ENCODE data around the gene FAIM2. TPM values are rescaled to one million over a fixed set of nuclear protein-coding genes. Genes with fewer than 3 reads are reported as not detected.
"Not testable (repeated sequence)": the region's sequence is repeated elsewhere in the genome, so short reads cannot be mapped to it uniquely, and the experiment has no call there.

The FAIM2 gene
- total and polyA plus RNA-seq, 9 of the 15 experiments (the other 6 are each of a cell fraction or from before 2014, with no cell fraction given): 0.01 to 0.10 TPM; not detected in 7

- ATAC-seq: no peak
- intact Hi-C loops (cut with micrococcal nuclease): no loop called here
- POLR2A ChIA-PET: interaction anchor here (0.6 to 0.9 kb wide), 2 partner anchors 97 to 132 kb away, joined by 3 to 6 read pairs; partner anchors contain the start of gene TMBIM6
Observed at GRCh38 chr12:49872781-49873181, 30.9 kb downstream of the FAIM2 start.

GRCh38 chr12:49872381-49872780 lies 31.3 kb downstream of the FAIM2 start:
- ChIA-PET CTCF (ENCODE audit: low intra/inter-chr PET ratio) (interaction anchor here (0.5 kb wide), 1 partner anchor 121 kb away, joined by 5 read pairs; no protein-coding TSS in a partner anchor), POLR2A (interaction anchor here (0.9 to 1.5 kb wide), 2 partner anchors 11 to 131 kb away, joined by 3 to 6 read pairs; partner anchors contain the start of gene TMBIM6)
- Histone ChIP-seq H3K4me3 (no peak overlapping the region), H3K9ac (ENCODE audit: insufficient read depth in 1 of 2, low read depth in 2 of 2, low read length in 2 of 2) (no peak overlapping the region), H3K9me3 (replicated peaks; ENCODE audit: control insufficient read depth, insufficient read depth, low read depth, low read length) (no peaks in the 10 kb centered on the region), H3K79me2 (ENCODE audit: control insufficient read depth, insufficient read depth, low read length) (no peaks in the 10 kb centered on the region), H3K4me2 (ENCODE audit: insufficient read depth, low read length) (no peak overlapping the region), H3K4me1 (replicated peaks in 1 of 2; ENCODE audit: control insufficient read depth in 2 of 2, insufficient read depth in 2 of 2, low read length in 2 of 2) (peaks cover 33 to 37% of the 10 kb centered on the region in 2 experiments), H4K20me1 (replicated peaks; ENCODE audit: control insufficient read depth, insufficient read depth, low read length) (no peaks in the 10 kb centered on the region), H3K9me1 (ENCODE audit: control insufficient read depth, insufficient read depth, low read length) (no peaks in the 10 kb centered on the region), H3K27me3 (ENCODE audit: control insufficient read depth in 2 of 2, insufficient read depth in 2 of 2, low read length in 2 of 2) (no peaks in the 10 kb centered on the region), H3K36me3 (ENCODE audit: control insufficient read depth, insufficient read depth, low read length) (no peaks in the 10 kb centered on the region), H3K27ac (ENCODE audit: extremely low read depth, low read depth, low read length) (no peak overlapping the region), H2AFZ (ENCODE audit: low read depth, low read length) (no peak overlapping the region)
- WGBS (ENCODE audit: insufficient coverage, low coverage, missing lambda C conversion rate): 60% methylated on average over 5 of the region's 5 CpGs
- no TSS peak for BruUV-seq (replicated peaks)
- in situ Hi-C loops (cut with MboI): no loop called here
- DNase-seq (ENCODE audit: extremely low read depth in 1 of 4, low spot score in 3 of 4) (no peak), ATAC-seq (no peak), FAIRE-seq (no peak)
- no peak for TF ChIP-seq TCF3 (CRISPR knock-in tag; IDR thresholded peaks at IDR 0.05)
- TF ChIP-seq MAX (CRISPR knock-in tag; IDR thresholded peaks at IDR 0.05): peak; percentile 24; the same call in 1 of the 2 replicates
- intact Hi-C loops (cut with micrococcal nuclease): no loop called here

More at GRCh38 chr12:49872781-49873181, 30.9 kb downstream of the FAIM2 start:
- WGBS (ENCODE audit: insufficient coverage, low coverage, missing lambda C conversion rate): 48% methylated on average over 6 of the region's 6 CpGs
- Histone ChIP-seq H3K27me3 (ENCODE audit: control insufficient read depth in 2 of 2, insufficient read depth in 2 of 2, low read length in 2 of 2) (no peaks in the 10 kb centered on the region), H3K4me1 (replicated peaks in 1 of 2; ENCODE audit: control insufficient read depth in 2 of 2, insufficient read depth in 2 of 2, low read length in 2 of 2) (peaks cover 29 to 33% of the 10 kb centered on the region in 2 experiments), H2AFZ (ENCODE audit: low read depth, low read length) (no peak overlapping the region), H3K79me2 (ENCODE audit: control insufficient read depth, insufficient read depth, low read length) (no peaks in the 10 kb centered on the region), H3K36me3 (ENCODE audit: control insufficient read depth, insufficient read depth, low read length) (no peaks in the 10 kb centered on the region), H3K9me3 (replicated peaks; ENCODE audit: control insufficient read depth, insufficient read depth, low read depth, low read length) (peaks cover 2% of the 10 kb centered on the region; the same call in 1 of the 2 replicates), H4K20me1 (replicated peaks; ENCODE audit: control insufficient read depth, insufficient read depth, low read length) (no peaks in the 10 kb centered on the region), H3K27ac (ENCODE audit: extremely low read depth, low read depth, low read length) (no peak overlapping the region; the same call in 2 of the 3 replicates), H3K9ac (ENCODE audit: insufficient read depth in 1 of 2, low read depth in 2 of 2, low read length in 2 of 2) (no peak overlapping the region), H3K4me3 (no peak overlapping the region), H3K9me1 (ENCODE audit: control insufficient read depth, insufficient read depth, low read length) (no peaks in the 10 kb centered on the region), H3K4me2 (ENCODE audit: insufficient read depth, low read length) (no peak overlapping the region)
- BruUV-seq (replicated peaks): no TSS peak
- FAIRE-seq (no peak), DNase-seq (ENCODE audit: extremely low read depth in 1 of 4, low spot score in 3 of 4) (no peak)
- TF ChIP-seq DACH1 (IDR thresholded peaks at IDR 0.05; ENCODE audit: partially characterized antibody) (peak; percentile 7), FOXJ2 (tag; IDR thresholded peaks at IDR 0.05) (no peak)
- in situ Hi-C loops (cut with MboI): no loop called here
- CTCF ChIA-PET (ENCODE audit: low intra/inter-chr PET ratio): no interaction called here

GRCh38 chr12:49871811-49872251 lies 31.9 kb downstream of the FAIM2 start:
- H2AFZ ChIP-seq (ENCODE audit: low read depth, low read length); DNase-seq (ENCODE audit: extremely low read depth in 1 of 4, low spot score in 3 of 4); H3K36me3 ChIP-seq (ENCODE audit: control insufficient read depth, insufficient read depth, low read length); H3K27ac ChIP-seq (ENCODE audit: extremely low read depth, low read depth, low read length); BruUV-seq (replicated peaks); H3K27me3 ChIP-seq (ENCODE audit: control insufficient read depth in 2 of 2, insufficient read depth in 2 of 2, low read length in 2 of 2); H3K4me3 ChIP-seq; in situ Hi-C loops (cut with MboI); ATAC-seq; FAIRE-seq; H3K9me3 ChIP-seq (replicated peaks; ENCODE audit: control insufficient read depth, insufficient read depth, low read depth, low read length); H4K20me1 ChIP-seq (replicated peaks; ENCODE audit: control insufficient read depth, insufficient read depth, low read length); intact Hi-C loops (cut with micrococcal nuclease); H3K9ac ChIP-seq (ENCODE audit: insufficient read depth in 1 of 2, low read depth in 2 of 2, low read length in 2 of 2); H3K4me2 ChIP-seq (ENCODE audit: insufficient read depth, low read length); H3K9me1 ChIP-seq (ENCODE audit: control insufficient read depth, insufficient read depth, low read length); H3K79me2 ChIP-seq (ENCODE audit: control insufficient read depth, insufficient read depth, low read length): not testable (repeated sequence)
- H3K4me1 ChIP-seq (replicated peaks in 1 of 2; ENCODE audit: control insufficient read depth in 2 of 2, insufficient read depth in 2 of 2, low read length in 2 of 2): peaks cover 37 to 43% of the 10 kb centered on the region in 2 experiments
- ChIA-PET POLR2A (interaction anchor here (0.9 to 1.5 kb wide), 2 partner anchors 12 to 131 kb away, joined by 3 to 6 read pairs; partner anchors contain the start of gene TMBIM6), CTCF (ENCODE audit: low intra/inter-chr PET ratio) (interaction anchor here (0.5 kb wide), 1 partner anchor 120 kb away, joined by 5 read pairs; no protein-coding TSS in a partner anchor)
- WGBS (ENCODE audit: insufficient coverage, low coverage, missing lambda C conversion rate): 86% methylated on average over 8 of the region's 8 CpGs
